Gastroesophageal sphincter (tissue), 4 donors: ENCODE data around the gene PLA2G7. TPM values are rescaled to one million over a fixed set of nuclear protein-coding genes. Genes with fewer than 3 reads are reported as not detected.

Experiments used
- ATAC-seq: fragments of 150-250 bp; one replicate; pipeline ENCODE4 v1.9.1; 2016; ENCODE audit warnings: mild to moderate bottlenecking, moderate library complexity
- H3K27ac ChIP-seq, 4 donors: fragments of 200-600 bp; sonication (generic) in 3 of 4; 1 replicate in 3 of 4; 2 replicates in 1 of 4; pipeline ENCODE4 v1.5.1; 2016 to 2019
- H3K27me3 ChIP-seq: fragments of 200-600 bp; sonication (generic); one replicate; pipeline ENCODE4 v1.5.1; 2019
- H3K36me3 ChIP-seq, 2 donors: fragments of 200-600 bp; sonication (generic); one replicate each; pipeline ENCODE4 v1.5.1; 2019; ENCODE audit warnings: control low read depth in 1 of 2
- H3K4me1 ChIP-seq, 3 donors: fragments of 200-600 bp; sonication (generic); 1 replicate in 2 of 3; 2 replicates in 1 of 3; pipeline ENCODE4 v1.5.1; 2016 to 2019; ENCODE audit warnings: control low read depth in 2 of 3
- H3K4me3 ChIP-seq, 2 donors: fragments of 200-600 bp; sonication (generic); one replicate each; pipeline ENCODE4 v1.5.1; 2019; ENCODE audit warnings: mild to moderate bottlenecking in 1 of 2, moderate library complexity in 1 of 2
- H3K9me3 ChIP-seq, 3 donors: fragments of 200-600 bp; sonication (generic); one replicate each; pipeline ENCODE4 v1.5.1; 2017 to 2019; ENCODE audit warnings: control low read depth in 2 of 3
- EP300 ChIP-seq: sonication (generic); formaldehyde crosslinking; IDR thresholded peaks from one replicate; pipeline ENCODE4 v1.6.1; 2017; ENCODE audit warnings: antibody characterized with exemption, mild to moderate bottlenecking
- POLR2A ChIP-seq, 2 donors: fragments of 450-650 bp; IDR thresholded peaks; one replicate each; pipeline ENCODE4 v1.6.1; 2017; ENCODE audit warnings: antibody characterized with exemption in 2 of 2, mild to moderate bottlenecking in 2 of 2, moderate library complexity in 1 of 2
- POLR2AphosphoS5 ChIP-seq: sonication (generic); formaldehyde crosslinking; IDR thresholded peaks from one replicate; pipeline ENCODE4 v1.6.1; 2017; ENCODE audit warnings: antibody characterized with exemption
- WGBS, 2 donors: methylation state at CpG; one replicate each; pipeline ENCODE4 v1.1.5; 2018; ENCODE audit warnings: low coverage in 1 of 2; 5-methylcytosine and 5-hydroxymethylcytosine counted together
- total RNA-seq, 4 donors: library from RNA; depleted of rRNA; stranded (reverse); fragments of >200 nt; gene quantifications; one replicate each; pipeline ENCODE4 v1.1.0, GENCODE V29; 2016
- TF ChIP-seq, protein P1 (sequence below), 4 experiments: fragments of 200-600 bp in 2 of 4; fragments of 450-650 bp in 2 of 4; sonication (generic) in 1 of 4; IDR thresholded peaks; one replicate each; pipeline ENCODE4 v1.5.1; 2017 to 2019; ENCODE audit warnings: antibody characterized with exemption in 4 of 4, mild to moderate bottlenecking in 2 of 4, moderate library complexity in 2 of 4

PLA2G7 gene
- total RNA-seq, 4 donors from 2014 or later = not detected

DNA sequence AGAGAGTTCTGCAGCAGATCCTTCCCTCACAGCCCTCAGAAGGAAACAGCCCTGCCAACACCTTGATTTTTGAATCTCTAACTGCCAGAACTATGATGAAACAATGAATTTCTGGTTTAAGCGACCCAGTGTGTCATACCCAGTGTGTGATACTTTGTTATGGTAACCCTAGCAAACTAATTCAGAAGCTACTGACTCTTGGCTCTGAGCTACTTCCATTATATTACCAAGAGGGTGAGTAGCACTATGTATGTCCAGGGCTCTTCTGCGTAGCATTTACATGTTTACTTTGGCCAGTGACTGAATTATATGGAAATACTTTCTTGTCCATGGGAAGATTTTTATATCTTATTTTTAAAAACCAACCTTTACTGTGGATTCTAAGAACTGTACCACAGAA is 28.3 kb upstream of the PLA2G7 start:
- Histone ChIP-seq H3K36me3 (no peaks in the 10 kb centered on the region), H3K4me3 (no peak overlapping the region), H3K27me3 (no peaks in the 10 kb centered on the region), H3K27ac (no peak overlapping the region), H3K9me3 (peaks cover 0 to 8% (median 0%) of the 10 kb centered on the region in 3 donors), H3K4me1 (no peaks in the 10 kb centered on the region)
- ATAC-seq = no peak
- TF ChIP-seq POLR2A (IDR thresholded peaks at IDR 0.05) (no peak), POLR2AphosphoS5 (no peak), EP300 (no peak)
- TF ChIP-seq, protein P1, sequence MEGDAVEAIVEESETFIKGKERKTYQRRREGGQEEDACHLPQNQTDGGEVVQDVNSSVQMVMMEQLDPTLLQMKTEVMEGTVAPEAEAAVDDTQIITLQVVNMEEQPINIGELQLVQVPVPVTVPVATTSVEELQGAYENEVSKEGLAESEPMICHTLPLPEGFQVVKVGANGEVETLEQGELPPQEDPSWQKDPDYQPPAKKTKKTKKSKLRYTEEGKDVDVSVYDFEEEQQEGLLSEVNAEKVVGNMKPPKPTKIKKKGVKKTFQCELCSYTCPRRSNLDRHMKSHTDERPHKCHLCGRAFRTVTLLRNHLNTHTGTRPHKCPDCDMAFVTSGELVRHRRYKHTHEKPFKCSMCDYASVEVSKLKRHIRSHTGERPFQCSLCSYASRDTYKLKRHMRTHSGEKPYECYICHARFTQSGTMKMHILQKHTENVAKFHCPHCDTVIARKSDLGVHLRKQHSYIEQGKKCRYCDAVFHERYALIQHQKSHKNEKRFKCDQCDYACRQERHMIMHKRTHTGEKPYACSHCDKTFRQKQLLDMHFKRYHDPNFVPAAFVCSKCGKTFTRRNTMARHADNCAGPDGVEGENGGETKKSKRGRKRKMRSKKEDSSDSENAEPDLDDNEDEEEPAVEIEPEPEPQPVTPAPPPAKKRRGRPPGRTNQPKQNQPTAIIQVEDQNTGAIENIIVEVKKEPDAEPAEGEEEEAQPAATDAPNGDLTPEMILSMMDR (IDR thresholded peaks at IDR 0.05) = no peak
- 63 to 78% methylated on average over 2 of the region's 2 CpGs for WGBS, 2 donors

DNA sequence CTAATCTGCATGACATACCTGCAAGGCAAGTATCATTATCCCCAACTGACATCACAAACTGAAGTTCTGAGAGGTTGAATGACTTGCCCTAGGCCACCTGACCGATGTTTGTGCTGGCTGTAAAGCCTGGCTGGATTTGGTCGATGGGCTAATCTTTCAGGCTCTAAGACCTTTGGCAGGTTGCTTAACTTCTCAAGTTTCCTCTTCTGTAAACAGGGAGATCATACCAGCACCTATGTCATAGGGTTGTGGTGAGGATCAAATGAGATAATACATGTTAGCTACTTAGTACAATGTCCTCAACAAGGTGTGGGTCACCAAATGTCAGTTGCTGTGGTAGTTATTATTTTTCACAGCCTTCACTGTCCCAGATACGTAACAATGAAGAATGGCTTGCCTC is 25.8 kb upstream of the PLA2G7 start:
- no peak overlapping the region for H3K27ac ChIP-seq
- no peaks in the 10 kb centered on the region for H3K27me3 ChIP-seq
- no peak overlapping the region for H3K4me3 ChIP-seq
- 69 to 78% methylated on average over 1 to 3 of the region's 3 CpGs for WGBS, 2 donors
- H3K36me3 ChIP-seq = no peaks in the 10 kb centered on the region
- no peaks in the 10 kb centered on the region for H3K9me3 ChIP-seq
- H3K4me1 ChIP-seq = peaks cover 0 to 6% (median 0%) of the 10 kb centered on the region in 3 donors
- no peak for ATAC-seq
- TF ChIP-seq, protein P1 (IDR thresholded peaks at IDR 0.05) = no peak
- TF ChIP-seq EP300 (no peak), POLR2A (IDR thresholded peaks at IDR 0.05) (no peak), POLR2AphosphoS5 (no peak)

DNA sequence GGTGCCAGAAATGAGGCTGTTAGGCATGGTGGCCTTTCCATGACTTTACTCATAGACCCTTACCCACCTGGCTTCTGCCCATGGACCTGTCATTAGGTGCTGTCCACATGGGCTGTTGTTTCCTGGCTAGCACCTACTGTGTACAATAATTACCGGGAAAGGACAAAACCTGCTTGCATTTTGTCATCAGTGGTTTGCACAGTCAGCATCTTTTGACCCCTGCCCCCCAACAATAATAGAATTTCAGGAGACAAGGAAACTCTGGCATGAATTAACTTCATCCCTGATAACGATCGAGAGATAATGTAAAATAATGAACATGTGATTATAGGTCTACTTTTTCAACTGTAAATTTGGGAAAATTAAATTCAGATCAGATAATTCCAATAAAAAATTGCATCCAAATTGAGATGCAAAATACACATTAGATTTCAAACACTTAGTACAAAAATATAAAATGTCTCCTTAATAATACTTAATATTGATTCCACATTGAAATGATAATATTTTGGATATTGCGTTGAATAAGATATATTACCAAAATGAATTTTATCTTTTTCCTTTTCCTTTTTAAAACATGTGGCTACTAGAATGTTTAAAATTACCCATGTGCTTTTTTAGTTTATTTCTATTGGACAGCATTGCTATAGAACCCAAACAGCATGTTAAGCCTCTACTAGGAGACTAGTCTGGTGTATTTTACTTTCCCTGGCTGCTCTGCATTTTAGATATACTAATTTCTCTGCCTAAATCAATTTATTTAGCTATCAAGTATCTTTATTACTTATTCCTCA is 24.0 kb upstream of the PLA2G7 start:
- no peaks in the 10 kb centered on the region for H3K36me3 ChIP-seq
- no peaks in the 10 kb centered on the region for H3K9me3 ChIP-seq
- peaks cover 0 to 6% (median 0%) of the 10 kb centered on the region in 3 donors for H3K4me1 ChIP-seq
- ATAC-seq = no peak
- 93 to 97% methylated on average over 1 to 4 of the region's 4 CpGs for WGBS, 2 donors
- no peak overlapping the region for H3K4me3 ChIP-seq
- H3K27me3 ChIP-seq = no peaks in the 10 kb centered on the region
- TF ChIP-seq, protein P1 (IDR thresholded peaks at IDR 0.05) = no peak
- no peak for TF ChIP-seq POLR2A (IDR thresholded peaks at IDR 0.05)
- TF ChIP-seq POLR2AphosphoS5 = no peak
- no peak for TF ChIP-seq EP300
- no peak overlapping the region for H3K27ac ChIP-seq

DNA sequence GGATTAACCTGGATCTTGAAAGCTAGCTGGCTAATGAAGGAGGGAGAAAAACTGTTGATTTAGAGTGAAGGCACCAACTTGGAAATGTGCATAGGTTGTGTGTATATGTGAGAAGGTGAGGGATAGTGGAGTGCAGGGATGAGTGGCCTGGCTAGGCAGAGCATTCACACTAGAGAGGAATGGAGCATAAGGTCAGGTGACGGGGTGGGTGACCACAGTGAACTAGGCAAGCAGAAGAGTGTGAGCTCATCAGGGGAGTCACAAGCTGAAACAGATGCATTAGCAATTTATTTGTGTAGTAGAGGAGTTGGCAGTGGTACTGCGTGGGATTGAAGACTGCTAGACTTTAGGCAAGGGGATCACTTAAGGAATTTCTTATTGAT is 22.0 kb upstream of the PLA2G7 start:
- 72 to 89% methylated on average over 2 of the region's 2 CpGs for WGBS, 2 donors
- TF ChIP-seq EP300 = no peak
- TF ChIP-seq POLR2A (IDR thresholded peaks at IDR 0.05) = no peak
- TF ChIP-seq, protein P1 (IDR thresholded peaks at IDR 0.05) = no peak
- no peak for TF ChIP-seq POLR2AphosphoS5
- Histone ChIP-seq H3K27me3 (no peaks in the 10 kb centered on the region), H3K27ac (no peak overlapping the region), H3K4me1 (peaks cover 0 to 6% (median 0%) of the 10 kb centered on the region in 3 donors), H3K4me3 (no peak overlapping the region), H3K9me3 (no peaks in the 10 kb centered on the region), H3K36me3 (no peaks in the 10 kb centered on the region)
- ATAC-seq = no peak
